HEK293T (cell line): Measurements from ENCODE around the gene TRIP13.

Experiments used
- CTCF ChIA-PET: fragments of 350-600 bp; formaldehyde crosslinking; extraction: SDS; loops from one replicate; lab custom pipeline; 2021; ENCODE audit warnings: antibody characterized with exemption, inconsistent platforms; lab: Yijun Ruan, JAX
- POLR2A ChIA-PET: fragments of 350-600 bp; formaldehyde crosslinking; extraction: SDS; loops from one replicate; lab custom pipeline; 2020; ENCODE audit warnings: antibody characterized with exemption, inconsistent platforms; lab: Yijun Ruan, JAX
- DNase-seq: peaks from one replicate; pipeline ENCODE4 v3.0.0; 2012; ENCODE audit warnings: mixed read lengths; ENCODE audit errors: extremely low spot score
- ARNT ChIP-seq: fragments of 450-650 bp; IDR thresholded peaks from 2 replicates; pipeline ENCODE4 v1.6.1; 2017; ENCODE audit warnings: mild to moderate bottlenecking
- BHLHE40 ChIP-seq: fragments of 450-650 bp; IDR thresholded peaks from 2 replicates; pipeline ENCODE4 v1.6.1; 2016; ENCODE audit warnings: mild to moderate bottlenecking, moderate library complexity, borderline replicate concordance
- CTBP1 ChIP-seq: fragments of 450-650 bp; IDR thresholded peaks from 2 replicates; pipeline ENCODE4 v1.6.1; 2016; ENCODE audit warnings: borderline replicate concordance
- ELF4 ChIP-seq: fragments of 450-650 bp; IDR thresholded peaks from 2 replicates; pipeline ENCODE4 v1.6.1; 2017; ENCODE audit warnings: antibody characterized with exemption
- FOXA1 ChIP-seq: fragments of 450-650 bp; IDR thresholded peaks from 2 replicates; pipeline ENCODE4 v1.6.1; 2016; ENCODE audit warnings: mild to moderate bottlenecking
- FOXK2 ChIP-seq: fragments of 450-650 bp; IDR thresholded peaks from 2 replicates; pipeline ENCODE4 v1.6.1; 2016; ENCODE audit warnings: mild to moderate bottlenecking
- FOXM1 ChIP-seq: fragments of 450-650 bp; IDR thresholded peaks from 2 replicates; pipeline ENCODE4 v1.6.1; 2017; ENCODE audit warnings: mild to moderate bottlenecking, borderline replicate concordance
- HDGF ChIP-seq: fragments of 450-650 bp; IDR thresholded peaks from 2 replicates; pipeline ENCODE4 v1.6.1; 2017; ENCODE audit warnings: antibody characterized with exemption, borderline replicate concordance
- L3MBTL2 ChIP-seq: fragments of 450-650 bp; conservative IDR thresholded peaks from 2 replicates; pipeline ENCODE4 v1.6.1; 2016; ENCODE audit warnings: mild to moderate bottlenecking
- LEF1 ChIP-seq: fragments of 450-650 bp; IDR thresholded peaks from 2 replicates; pipeline ENCODE4 v1.6.1; 2017; ENCODE audit warnings: mild to moderate bottlenecking, borderline replicate concordance
- NFRKB ChIP-seq: fragments of 450-650 bp; IDR thresholded peaks from 2 replicates; pipeline ENCODE4 v1.6.1; 2016; ENCODE audit warnings: mild to moderate bottlenecking, moderate library complexity
- PKNOX1 ChIP-seq: fragments of 450-650 bp; IDR thresholded peaks from 2 replicates; pipeline ENCODE4 v1.6.1; 2016
- SP1 ChIP-seq: fragments of 450-650 bp; IDR thresholded peaks from 2 replicates; pipeline ENCODE4 v1.6.1; 2017
- SUZ12 ChIP-seq: fragments of 450-650 bp; IDR thresholded peaks from 2 replicates; pipeline ENCODE4 v1.6.1; 2016; ENCODE audit warnings: mild to moderate bottlenecking
- TARDBP ChIP-seq: fragments of 450-650 bp; IDR thresholded peaks from 2 replicates; pipeline ENCODE4 v1.6.1; 2016
- ZNF384 ChIP-seq: fragments of 450-650 bp; IDR thresholded peaks from 2 replicates; pipeline ENCODE4 v1.6.1; 2016

The TRIP13 gene

DNA sequence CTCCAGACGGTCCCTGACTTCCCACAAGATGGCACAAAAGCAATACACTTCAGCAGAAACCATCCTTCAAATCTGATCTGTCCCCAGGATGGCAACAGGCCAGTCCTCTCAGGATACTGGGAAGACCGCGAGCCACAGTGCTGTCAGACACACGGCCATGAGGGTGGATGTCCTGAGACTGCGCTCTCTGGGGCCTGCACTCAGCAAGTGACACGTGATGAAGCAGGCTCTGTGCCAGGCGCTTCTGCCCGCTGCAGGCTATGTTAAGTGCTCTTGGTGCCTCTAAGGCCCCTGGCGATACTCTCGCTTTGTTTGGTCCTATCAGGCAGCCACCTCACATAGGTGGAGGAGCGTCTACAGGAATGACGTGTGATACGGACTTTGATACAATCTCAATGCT is 7.2 kb upstream of the TRIP13 start:
- TF ChIP-seq SP1 (no peak), ARNT (no peak), LEF1 (no peak), FOXK2 (no peak), FOXA1 (no peak), BHLHE40 (no peak), ELF4 (no peak), TARDBP (no peak), NFRKB (no peak), HDGF (no peak)
- ChIA-PET CTCF (no interaction called here), POLR2A (interaction anchor here (1.7 kb wide), 1 partner anchor 7 kb away, joined by 6 read pairs; the partner anchor contains the start of genes BRD9 and TRIP13)
- DNase-seq = no peak

GRCh38 chr5:886036-886435 is 6.6 kb upstream of the TRIP13 start:
- ChIA-PET POLR2A (no interaction called here), CTCF (no interaction called here)
- no peak for TF ChIP-seq PKNOX1
- no peak for TF ChIP-seq LEF1
- no peak for TF ChIP-seq SP1
- no peak for TF ChIP-seq TARDBP
- TF ChIP-seq FOXK2 = no peak
- TF ChIP-seq BHLHE40 = no peak
- no peak for TF ChIP-seq FOXM1
- no peak for TF ChIP-seq FOXA1
- no peak for TF ChIP-seq ZNF384
- TF ChIP-seq L3MBTL2 = no peak
- TF ChIP-seq HDGF = no peak
- TF ChIP-seq ARNT = no peak
- TF ChIP-seq NFRKB = no peak
- TF ChIP-seq CTBP1 = no peak
- no peak for TF ChIP-seq SUZ12
- TF ChIP-seq ELF4 = no peak
- DNase-seq = no peak

DNA sequence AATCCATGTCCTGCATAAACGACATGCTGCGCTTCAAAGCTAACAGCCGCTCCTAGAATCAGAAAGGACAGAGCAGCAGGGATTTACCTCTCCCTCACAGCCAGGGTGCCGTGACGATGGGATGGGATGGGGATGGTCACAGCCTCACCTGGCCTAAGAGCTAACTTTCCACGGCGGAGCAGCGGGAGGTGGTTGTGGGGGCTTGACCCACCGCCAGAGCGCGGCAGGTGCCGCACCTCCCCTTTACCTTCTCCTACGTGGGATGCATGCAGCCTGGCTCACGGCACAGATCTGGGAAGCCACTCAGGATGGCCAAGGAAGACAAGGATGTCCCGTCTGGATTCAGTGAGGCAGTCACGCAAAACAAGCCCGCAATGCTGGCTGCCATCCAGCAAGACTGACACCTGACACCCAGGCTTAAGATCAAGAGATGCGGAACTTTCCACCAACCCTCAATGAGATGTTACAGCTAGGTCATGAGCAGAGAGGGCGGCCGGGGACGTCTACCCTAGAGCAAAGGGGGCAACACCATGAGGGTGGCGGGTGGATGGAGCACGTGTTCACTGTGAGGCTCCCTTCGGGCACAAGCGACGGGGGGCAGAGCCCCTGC is 5.9 kb upstream of the TRIP13 start:
- ChIA-PET CTCF (no interaction called here), POLR2A (no interaction called here)
- no peak for DNase-seq
- no peak for TF ChIP-seq PKNOX1
- TF ChIP-seq HDGF = no peak
- no peak for TF ChIP-seq ARNT
- no peak for TF ChIP-seq SP1
- TF ChIP-seq CTBP1 = no peak
- TF ChIP-seq BHLHE40 = no peak
- TF ChIP-seq ELF4 = no peak
- TF ChIP-seq FOXK2 = no peak
- no peak for TF ChIP-seq FOXA1
- no peak for TF ChIP-seq TARDBP
- no peak for TF ChIP-seq FOXM1
- TF ChIP-seq NFRKB = no peak
- no peak for TF ChIP-seq L3MBTL2
- TF ChIP-seq ZNF384 = no peak
- TF ChIP-seq SUZ12 = no peak
- TF ChIP-seq LEF1 = no peak

DNA sequence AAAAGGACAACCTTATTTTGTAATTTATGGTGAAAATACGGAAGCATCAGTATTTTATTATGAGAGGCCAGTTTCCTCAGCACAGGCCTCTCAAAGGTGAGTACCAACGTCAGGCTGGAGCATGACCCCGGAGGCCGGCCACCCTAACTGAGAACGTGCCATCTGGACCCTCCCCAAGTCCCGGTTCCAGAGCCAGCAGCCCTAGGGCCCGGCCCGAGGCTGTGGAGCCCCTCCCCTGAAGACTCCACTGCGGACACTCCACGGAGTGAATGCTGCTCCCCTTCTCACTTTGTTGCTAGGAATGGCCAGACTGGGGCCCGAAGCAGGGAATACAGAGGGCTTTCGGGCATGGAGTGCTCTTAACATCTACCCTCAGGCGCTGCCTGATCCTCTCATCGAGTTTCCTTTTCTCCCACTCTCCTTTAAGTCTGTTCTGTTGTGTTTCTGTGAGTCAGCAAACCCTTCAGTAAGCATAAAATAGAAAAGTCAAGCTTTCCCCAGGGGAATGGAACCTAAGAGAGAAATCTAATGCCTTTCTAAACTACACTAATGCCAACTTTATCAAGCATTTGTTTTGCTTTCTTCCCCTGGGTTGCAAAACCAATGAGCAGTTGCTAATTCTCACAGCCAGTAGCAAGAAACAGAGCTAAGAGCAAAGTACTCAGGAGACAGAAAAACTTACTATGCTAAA is 4.6 kb upstream of the TRIP13 start:
- no peak for TF ChIP-seq SUZ12
- TF ChIP-seq ZNF384 = no peak
- TF ChIP-seq TARDBP = no peak
- no peak for TF ChIP-seq CTBP1
- no peak for TF ChIP-seq ELF4
- ChIA-PET POLR2A (no interaction called here), CTCF (no interaction called here)
- no peak for DNase-seq

- DNase-seq = no peak
- POLR2A ChIA-PET = no interaction called here
- CTCF ChIA-PET = no interaction called here
- TF ChIP-seq SP1 (no peak), PKNOX1 (no peak), FOXK2 (no peak), L3MBTL2 (no peak), ELF4 (no peak), HDGF (no peak), ARNT (no peak), CTBP1 (no peak), BHLHE40 (no peak), TARDBP (no peak), ZNF384 (no peak), SUZ12 (no peak), LEF1 (no peak), FOXM1 (no peak), NFRKB (no peak), FOXA1 (no peak)
Measured at GRCh38 chr5:888638-889035, 4.0 kb upstream of the TRIP13 start.

- POLR2A ChIA-PET = no interaction called here
- CTCF ChIA-PET = no interaction called here
- TF ChIP-seq TARDBP (no peak), ARNT (no peak), NFRKB (no peak)
- no peak for DNase-seq
Measured at GRCh38 chr5:889075-889710, 3.5 kb upstream of the TRIP13 start.
